HG03432 (cell line): ENCODE measurements around the gene RNF115.
A peak's percentile ranks its signal among the peaks of the same experiment; 100 is the strongest.
"Not testable (repeated sequence)": the region's sequence is repeated elsewhere in the genome, so short reads cannot be mapped to it uniquely, and the experiment has no call there.

ENCODE experiments used
- ATAC-seq: cut with Tn5 transposase; IDR thresholded peaks from one replicate; pipeline ENCODE4 v1.9.1; 2021; ENCODE audit warnings: mild to moderate bottlenecking, moderate library complexity; ENCODE audit not compliant: unreplicated experiment

The RNF115 gene

DNA sequence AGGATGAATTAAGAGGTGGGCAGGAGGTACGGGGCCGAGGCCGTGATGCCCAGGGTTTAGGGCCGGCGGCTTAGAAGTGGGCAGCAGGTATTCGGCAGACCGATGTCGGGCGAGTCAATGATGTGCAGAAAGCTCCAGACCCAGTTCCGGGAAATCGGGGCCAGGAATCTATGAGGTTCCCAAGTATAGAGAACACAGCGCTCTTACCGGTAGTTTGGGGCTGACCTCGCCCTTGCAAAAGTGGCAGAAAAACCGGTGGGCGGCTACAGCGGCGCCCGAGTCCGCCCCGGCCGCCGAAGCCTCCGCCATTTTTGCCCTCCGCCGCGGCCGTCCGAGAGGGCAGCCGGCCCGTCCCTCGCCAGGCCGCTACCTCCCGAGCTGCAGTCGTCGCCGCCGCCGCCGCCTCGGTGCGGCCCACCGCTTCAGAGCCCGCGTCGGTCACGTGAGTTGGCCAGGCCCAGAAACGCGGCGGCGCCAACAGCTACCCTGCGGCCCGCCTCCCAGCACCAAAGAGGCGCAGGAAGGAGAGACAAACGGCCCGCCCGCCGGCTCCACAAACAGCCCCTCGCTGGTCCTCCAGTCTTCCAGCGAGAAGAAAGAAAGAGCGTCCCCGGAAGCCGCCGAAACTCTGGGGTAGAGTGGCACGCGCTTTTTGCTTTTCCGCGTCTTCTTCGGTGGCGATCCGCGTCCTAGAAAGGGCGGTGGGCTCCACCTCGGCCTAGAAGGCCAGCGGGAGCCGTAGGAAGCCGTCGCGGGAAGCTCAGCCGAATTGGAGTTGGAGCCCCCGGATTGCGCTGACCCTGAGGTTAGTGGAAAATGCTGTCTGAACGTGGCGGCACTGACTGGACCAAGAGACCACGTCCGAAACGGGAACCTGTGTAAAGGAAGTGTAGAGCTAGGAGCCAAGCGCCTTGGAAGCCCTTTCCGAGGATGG lies at the start of gene RNF115, which contains the start of gene POLR3C:
Gene RNF115, minus strand, starts transcription at position 531 of the 934 bp plus-strand sequence. Its CDS starts 222 bp downstream, at position 309.
Gene POLR3C, plus strand, starts transcription at position 636 of the 934 bp plus-strand sequence. CDS start 1,577 bp downstream, outside the sequence.
- ATAC-seq, result peak; percentile 91

DNA sequence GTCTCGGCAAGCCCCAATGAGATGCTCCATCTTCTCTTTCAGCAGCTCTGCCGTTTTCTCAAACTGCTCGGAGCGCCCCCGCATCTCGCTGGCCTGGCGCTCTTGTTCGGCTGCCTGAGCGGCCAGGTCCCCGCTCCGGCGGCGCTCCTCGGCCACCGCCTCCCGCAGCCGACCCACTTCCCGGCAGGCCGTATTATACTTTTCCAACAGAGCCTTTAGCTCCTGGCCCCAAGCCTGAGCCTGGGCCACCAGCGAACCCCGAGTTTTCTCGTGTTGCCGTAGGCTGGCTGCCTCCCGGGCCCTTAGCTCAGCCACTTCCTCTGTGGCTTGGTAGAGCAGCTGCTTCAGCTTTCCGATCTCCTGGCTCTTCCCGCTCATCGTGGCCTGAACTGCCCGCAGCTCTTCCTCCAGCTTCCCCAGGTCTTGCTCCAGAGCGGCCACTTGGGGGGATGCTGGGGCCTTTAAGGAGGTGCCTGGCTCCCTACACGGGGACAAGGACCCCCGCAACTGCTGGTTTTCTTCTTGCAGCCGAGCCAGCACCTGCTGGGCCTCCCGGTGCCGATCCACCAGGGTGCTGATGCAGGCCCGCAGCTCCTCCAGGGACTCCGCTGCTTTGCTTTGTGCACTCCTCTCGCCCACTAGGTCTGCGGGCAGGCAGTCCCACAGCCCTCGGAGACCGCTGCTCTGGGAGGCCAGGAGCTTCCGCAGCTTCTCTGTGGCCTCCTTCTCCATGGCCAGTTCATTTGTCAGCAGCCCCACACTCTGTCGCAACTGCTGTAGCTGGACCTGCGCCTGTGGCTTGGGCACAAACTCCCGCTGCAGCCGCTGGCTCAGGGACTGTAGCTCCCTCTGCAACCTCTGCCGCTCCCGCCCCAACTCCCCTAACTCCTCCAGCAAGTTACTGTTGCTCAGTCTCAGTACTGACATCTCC lies 48.4 kb upstream of the RNF115 start:
- no peak for ATAC-seq

DNA sequence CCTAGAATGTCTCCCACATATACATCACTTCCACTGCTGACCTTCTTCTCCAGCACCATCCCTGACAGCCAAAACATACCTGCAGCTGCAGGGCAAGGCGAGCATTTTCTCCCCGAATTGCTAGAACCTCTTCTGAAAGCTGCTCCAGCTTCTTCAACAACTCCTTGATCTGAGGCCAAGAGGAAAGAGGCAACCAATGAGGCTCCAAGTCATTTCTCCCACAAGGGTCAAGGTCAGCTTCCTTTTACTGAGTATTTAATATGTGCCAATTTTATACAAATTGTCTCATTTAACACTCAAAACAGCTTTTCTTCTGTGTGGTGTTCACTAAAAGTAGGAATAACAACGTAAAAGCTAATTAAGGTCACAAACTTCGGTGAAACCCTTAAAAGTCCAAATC lies 44.3 kb upstream of the RNF115 start:
- ATAC-seq, result no peak

DNA sequence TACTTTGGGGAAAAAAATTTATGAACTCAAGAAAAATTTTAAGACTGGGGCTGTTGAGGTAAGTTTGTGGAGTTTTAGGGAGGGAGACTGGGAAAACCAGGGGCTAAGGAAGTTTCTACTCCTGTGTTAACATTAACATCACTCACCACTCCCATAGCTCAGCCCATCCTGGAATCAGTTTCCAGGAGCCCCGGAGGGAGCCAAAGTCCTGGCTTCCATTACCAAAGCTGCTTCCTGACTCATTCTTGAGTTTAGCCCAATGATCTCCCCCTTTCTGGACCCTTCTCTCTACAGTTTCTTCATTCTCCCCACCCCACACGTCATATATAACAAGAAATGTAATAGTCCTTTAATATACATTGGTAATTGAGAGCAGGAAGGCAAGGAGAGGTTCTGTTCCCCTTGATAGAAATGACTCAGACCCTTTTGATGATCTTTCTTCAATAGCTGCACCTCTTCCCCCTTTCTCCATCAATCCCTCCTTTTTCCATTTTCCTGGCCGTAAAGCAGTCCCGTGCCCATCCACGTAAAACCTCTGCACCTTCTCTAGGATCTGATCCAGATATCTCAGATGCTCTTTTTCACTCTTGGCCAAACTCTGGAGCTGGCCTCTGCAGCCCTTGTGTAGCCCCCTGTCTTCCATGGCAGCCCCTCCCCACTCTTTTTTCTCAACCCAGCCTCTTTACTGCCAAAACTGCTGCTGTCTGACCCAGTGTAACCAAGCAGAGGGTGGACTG lies 39.6 kb upstream of the RNF115 start:
- ATAC-seq, result no peak

DNA sequence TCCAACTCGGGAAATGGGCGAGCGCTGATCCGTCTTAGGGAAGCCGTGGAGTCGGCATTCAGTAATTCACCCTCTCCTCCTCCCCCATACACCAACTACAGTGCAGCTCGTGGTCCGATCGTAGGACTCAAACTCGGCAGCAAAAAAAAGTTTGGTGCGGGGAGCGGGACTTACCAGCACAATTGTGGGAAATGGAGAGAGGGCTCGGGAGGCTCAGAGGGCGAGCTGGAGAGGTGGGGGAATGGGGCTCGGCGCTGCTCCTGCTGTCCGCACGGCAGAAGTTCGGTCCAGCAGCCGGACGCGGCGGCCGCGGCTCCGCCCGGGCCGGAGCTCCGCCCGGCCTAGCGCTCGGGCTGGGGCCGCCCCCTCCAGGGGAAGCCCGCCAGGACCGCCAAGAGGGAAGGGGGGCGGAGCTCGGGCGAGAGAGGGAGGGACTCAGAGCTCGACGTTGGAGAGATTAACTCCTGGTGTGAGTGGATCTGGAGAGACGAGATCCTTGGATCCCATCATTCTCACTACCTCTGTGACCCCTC lies 35.7 kb upstream of the RNF115 start:
- peak; percentile 80 for ATAC-seq

DNA sequence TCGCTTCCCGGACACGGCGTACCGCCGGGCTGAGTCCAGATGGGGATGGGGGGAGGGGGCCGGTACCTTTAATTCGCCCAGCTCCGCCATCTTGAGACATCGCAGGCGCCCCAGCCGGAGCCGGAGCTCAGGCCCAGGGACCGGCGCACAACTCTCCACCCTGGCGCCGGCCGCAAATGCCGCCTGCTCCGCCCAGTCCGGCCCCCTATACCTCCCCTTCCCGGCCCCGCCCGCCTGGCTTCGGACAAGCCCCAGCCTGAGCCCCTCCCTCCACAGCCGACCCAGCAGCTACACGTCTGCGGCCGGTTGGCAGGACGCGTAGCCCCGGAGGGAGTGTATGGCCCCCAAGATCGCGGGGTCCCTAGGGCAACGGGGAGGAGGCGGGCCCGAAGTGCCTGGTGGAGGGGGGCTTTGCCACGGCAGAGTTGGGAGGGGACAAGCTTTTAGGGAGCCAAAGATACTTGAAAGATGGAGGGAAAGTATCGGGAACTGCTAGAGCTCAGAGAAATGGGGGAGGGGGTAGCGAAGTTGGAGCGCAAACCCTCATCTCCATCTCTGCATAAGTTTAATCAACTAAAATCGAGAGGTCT lies 35.1 kb upstream of the RNF115 start, which contains the start of gene PIAS3:
Gene PIAS3, minus strand, starts transcription at position 181 of the 590 bp plus-strand sequence. Its CDS starts 91 bp downstream, at position 90.
- ATAC-seq, result peak; percentile 82

DNA sequence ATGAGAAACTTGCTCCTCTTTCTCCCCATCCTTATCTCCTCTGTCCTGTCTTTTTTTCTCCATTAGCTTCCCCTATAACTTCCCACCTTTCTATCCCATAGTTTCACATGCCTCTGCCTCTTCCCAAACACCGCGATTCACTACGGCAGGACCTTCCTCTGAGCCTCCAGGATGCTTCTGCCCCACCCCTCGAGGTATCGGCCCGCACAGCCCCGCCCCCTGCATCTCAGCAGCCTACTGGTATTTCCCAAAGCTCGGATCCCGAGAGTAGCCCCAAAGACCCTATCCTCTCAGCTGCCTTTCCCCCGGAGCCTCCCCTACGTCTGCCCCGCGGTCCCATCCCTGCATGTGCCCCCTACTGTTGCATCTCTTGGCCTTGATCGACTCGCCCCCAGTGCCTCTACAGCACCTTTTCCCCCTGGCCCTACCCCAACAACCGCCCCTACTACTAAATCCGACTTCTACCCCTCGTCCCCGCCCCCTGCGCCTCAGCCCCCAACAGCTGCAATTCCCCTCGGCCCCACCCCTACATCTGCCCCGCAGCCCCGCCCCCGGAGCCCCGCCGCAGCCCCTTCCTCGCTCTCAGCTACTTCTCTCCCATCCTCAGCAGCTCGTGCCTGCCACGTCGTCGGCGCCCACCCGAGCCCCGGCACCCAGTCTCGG lies 34.5 kb upstream of the RNF115 start:
- peak; percentile 21 for ATAC-seq

DNA sequence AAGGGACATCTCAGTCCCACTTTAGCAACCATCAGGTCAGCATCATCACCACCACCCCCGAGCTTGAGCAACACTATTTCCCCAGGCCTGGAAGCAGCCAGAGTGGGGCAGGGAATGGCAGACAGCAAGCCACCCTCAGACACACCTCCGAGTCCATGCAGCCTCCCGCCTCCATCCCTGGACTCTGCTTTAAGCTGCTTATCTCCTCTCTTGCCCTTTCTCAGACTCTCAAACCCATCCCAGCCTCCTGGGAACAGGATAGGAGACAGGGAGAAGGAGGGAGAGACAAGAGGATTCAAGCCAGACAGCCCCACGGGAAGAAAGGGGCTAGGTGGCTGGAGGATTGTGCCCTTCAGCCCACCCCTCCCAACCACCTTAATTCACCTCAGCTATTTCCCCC lies 33.3 kb upstream of the RNF115 start:
- no peak for ATAC-seq

DNA sequence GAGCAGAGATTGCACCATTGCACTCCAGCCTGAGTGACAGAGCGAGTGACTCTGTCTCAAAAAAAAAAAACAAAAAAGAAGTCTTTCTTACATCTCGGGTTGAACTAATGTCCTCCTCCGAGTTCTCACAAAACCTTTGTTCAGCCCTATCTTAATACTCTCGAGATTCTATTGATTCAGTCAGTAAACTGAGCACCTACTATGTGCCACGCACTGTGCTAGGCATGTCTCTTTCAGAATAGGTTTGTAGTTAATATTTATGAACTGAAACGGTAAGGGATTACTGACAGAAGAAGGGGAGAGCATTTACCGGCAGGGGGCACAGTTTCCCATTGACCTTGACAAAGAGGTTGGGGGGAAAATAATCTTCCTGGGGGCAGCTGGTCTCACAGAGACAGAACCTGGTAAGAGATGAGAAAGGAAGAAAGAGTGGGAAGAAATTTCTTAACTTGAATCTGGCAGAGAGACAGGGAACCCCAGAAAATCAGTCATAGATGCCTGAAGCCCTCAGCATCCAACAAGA lies 31.6 kb upstream of the RNF115 start:
- no peak for ATAC-seq

DNA sequence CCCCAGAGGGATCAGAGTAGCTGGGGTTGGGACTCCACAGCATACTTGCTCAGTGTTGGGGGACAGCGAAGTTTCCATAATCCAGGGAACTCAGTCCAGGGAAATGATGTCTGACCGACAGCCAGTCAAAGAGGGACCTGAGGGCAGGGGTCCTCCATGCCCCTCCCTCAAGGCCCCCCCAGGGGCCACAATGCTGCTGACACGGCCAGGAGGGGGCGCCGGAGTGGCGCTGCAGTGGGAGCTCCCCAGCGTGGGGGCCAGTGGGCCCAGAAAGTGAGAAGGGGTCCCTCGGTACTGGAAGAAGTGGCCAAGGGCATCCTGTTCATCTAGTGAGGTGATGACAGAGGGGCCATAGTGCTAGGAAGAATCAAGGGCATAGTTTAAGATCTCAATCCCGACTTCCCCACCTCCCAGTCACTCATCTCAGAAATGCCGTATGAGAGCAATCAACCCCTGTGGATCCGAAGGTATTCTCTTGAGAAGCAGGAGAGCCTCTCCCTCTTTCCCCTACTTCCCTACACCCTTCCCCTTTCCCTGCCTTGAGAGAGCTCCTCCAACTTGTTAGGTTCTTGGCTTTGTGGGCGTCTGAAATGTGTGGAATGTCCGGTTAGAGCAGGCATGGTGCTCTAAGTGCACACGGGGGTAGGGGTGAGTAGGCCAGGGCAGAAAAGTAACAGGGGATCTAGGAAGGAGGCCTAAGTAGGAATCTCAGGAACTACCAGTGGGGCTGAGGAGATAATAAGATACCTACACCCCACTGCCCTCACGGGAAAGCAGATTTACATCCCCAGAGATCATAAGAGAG lies 25.7 kb upstream of the RNF115 start:
- ATAC-seq, result no peak

DNA sequence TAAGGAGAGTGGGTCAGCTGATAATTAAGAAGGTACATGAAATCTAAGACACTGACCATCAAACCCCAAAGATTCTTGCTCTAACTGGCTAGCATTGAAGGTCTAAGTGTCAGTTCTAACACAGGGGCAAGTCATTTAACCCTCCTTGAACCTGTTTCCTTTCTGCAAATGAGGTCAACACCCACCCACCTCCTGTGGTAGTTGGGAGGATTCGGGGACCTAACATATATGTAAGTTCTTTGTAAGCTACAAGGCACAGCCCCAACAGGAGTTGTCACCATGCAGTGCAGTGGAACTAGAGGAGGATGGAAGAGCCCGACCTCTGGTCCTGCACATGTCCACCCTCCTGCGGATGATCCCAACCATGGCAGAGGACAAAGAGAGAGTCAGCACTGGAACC lies 23.9 kb upstream of the RNF115 start:
- ATAC-seq, result no peak

DNA sequence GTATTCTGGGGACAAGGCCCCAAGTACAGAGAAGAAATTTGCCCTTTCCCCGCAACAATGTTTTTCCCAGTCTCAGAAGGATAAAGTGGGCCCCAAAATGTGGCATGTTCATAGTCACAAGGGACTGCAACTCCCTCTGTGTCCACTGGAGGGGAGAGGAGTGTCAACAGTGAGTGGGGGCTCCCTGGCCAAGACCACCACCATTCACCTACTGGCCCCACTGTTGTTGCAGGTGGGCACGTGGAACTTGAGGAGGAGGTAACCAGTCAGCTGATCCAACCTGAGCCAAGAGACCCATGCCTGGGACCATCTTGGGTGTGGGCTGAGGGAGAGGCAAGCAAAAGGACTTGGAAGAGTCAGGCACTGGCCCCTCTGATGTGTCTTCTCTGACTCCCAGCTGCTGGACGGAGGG lies 22.3 kb upstream of the RNF115 start:
- peak; percentile 30 for ATAC-seq

DNA sequence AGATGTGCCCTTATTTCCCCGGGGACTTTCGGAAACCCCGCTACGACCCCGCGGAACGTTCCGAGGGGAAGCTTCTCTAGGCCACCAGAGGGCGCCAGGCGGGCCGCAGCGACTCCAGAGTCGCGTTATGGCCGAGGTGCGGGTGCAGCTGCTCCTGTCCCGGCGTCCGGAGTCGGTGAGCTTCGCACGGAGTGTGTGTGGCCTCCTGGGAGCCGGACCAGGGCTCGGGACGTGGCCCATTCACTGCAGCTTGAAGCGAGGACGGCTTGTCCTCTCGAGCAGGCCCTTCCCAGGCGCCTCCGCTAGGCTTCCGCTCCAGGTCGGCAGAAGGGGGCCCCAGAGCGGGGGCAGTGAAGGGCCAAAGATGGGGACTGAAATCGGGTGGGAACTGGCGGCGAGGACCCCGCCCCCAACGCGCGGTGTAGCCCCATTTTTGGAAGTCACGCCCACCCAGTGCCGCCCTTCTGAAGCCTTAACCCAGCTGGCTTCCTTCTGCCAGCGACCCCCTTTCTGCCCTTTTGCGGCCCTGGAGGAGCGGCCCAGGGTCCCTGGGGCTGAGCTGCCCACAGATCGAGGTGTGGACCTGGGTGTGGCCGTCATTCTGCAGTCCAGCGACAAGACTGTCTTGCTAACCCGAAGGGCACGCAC lies 21.7 kb upstream of the RNF115 start, which contains the start of gene NUDT17:
Gene NUDT17, plus strand, starts transcription at position 117 of the 648 bp plus-strand sequence. Its CDS starts 11 bp downstream, at position 128.
- peak; percentile 73 for ATAC-seq

DNA sequence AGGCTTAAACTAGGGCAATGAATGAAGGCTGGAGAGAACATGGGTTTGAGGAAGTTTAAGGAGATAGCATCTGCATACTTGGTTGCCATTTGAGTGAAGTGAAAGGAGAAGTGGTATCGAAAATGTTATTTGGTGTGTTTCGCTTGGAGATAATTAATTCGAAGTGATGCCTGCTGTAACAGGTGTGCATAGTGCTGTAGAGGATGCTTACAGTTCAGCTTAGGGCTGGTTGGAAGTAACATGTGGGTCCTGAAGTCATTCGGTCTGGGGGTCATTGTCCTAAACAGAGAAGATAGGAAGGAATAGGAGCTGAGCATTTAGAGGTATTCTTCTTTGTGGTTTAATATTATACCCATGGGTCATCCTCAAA lies 21.2 kb upstream of the RNF115 start:
- peak; percentile 75 for ATAC-seq

DNA sequence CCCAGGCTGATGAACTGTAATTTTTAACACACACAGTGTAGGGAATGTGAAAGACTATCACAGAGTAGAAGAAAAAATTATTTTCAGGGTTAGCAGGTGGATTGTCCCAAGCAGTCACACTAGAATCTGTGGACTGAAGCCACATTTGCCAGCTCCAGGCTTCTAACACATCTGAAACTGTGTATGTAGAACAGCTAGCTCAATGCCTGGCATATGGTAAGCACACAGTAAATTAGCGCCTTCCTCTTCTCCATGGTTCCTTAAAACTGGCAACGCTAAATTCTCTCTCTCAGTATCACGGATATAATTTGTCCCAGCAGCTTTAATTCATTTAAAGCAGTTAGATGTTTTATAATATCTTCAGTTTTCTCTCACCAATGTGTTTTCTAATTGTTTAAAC lies 19.1 kb upstream of the RNF115 start:
- no peak for ATAC-seq

DNA sequence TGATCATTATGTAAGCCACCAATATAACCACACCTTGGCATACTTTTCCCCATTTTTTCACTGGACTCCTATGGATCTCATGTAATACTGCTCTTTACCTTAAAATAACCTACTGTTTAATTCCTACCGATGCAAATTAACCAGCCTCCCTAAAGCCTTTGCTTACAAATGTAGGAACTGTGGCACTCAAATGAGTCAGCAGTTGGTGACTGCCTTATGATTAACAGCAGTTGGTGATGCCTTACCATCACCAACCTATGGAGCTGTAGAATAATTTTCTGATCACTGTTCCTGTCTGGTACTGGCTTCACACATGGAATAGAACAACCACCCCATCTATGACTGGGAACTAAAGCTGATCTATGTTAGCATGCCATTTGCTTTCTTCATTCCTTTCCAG lies 13.8 kb upstream of the RNF115 start:
- no peak for ATAC-seq

DNA sequence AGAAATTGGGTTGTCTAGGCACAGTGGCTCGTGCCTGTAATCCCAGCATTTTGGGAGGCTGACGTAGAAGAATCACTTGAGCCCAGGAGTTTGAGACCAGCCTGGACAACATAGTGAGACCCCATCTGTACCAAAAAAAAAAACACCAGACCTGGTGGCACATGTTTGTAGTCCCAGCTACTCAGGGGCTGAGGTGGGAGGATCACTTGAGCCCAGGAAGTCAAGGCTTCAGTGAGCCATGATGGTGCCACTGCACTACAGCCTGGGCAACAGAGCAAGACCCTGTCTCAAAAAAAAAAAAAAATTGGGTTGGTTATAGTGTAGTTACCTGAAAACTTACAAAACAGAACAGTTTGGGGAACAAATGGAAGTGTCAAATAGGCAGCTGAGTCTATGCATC lies 6.9 kb upstream of the RNF115 start:
- not testable (repeated sequence) for ATAC-seq
